A549 treated with CpdA at 1 μM for 4 hours (cell line): ENCODE data around the gene KRTAP6-2. TPM values are rescaled to one million over a fixed set of nuclear protein-coding genes. Genes with fewer than 3 reads are reported as not detected.

ENCODE experiments used
- total RNA-seq: library from RNA; stranded (reverse); fragments of 200-300 nt; extraction: Qiagen RNA extraction; gene quantifications from 5 replicates; pipeline ENCODE4 v1.2.3, GENCODE V29; 2022; ENCODE audit warnings: low read depth

The KRTAP6-2 gene, protein sequence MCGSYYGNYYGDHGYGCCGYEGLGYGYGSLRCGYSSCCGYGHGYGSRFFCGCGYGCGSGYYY
- total RNA-seq, result not detected in 5 replicates

DNA sequence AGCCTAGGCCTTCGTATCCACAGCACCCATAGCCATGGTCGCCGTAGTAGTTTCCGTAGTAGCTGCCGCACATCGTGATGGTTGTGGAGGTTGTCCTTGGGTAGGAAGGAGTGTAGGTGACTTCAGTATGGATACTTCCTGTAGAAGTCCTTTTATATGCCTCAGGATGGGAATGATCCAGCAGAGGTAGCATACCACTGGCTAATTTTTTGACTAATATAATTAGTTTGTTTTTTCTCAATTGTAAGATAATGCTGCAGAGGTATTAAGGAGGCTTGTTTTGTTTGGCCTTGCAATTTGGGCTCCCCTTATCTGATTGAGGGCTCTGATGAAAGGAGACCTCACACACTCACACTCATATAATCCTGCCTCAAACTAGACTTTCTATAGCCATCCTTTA is at the start of gene KRTAP6-2:
Gene KRTAP6-2, minus strand, starts transcription at position 101 of the 400 bp plus-strand sequence. Its CDS starts 28 bp downstream, at position 73.

DNA sequence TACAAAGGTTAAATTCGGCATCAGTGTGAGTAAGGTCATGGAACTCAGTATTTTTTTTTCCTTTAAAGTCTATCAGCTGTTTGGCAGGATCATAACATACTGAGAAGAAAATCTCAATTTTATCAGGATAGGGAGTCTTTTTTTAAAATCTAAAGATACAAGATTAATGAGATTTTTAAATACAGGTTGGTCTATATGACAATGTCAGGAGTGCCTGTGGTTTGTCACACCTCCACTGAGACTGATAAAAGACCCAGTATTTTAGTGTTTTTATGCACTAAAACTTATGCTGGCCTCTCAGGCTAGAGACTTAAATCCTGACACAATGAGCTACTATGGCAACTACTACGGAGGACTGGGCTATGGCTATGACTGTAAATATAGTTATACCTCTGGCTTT is 43.9 kb upstream of the KRTAP6-2 start, which contains the start of gene KRTAP20-3:
Gene KRTAP20-3, plus strand, starts transcription at position 301 of the 400 bp plus-strand sequence.

DNA sequence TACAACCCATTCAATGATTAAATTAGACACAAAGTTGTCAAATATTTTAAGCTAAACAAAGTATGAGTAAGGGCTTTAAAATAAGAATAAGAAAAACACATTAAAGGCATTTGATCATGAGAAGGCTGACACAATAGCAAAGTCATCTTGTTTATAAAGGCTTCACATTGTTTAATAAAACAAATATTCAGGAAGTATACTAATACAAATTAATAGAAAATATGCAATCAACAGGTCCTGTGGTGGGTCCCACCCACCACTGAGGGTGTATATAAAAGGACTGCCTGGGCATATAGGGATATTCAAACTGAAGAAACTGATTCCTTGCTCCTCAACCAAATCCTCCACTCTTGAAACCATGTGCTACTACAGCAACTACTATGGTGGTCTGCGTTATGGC is 36.2 kb upstream of the KRTAP6-2 start, which contains the start of gene KRTAP20-2:
Gene KRTAP20-2, plus strand, starts transcription at position 301 of the 400 bp plus-strand sequence. Its CDS starts 58 bp downstream, at position 359.

DNA sequence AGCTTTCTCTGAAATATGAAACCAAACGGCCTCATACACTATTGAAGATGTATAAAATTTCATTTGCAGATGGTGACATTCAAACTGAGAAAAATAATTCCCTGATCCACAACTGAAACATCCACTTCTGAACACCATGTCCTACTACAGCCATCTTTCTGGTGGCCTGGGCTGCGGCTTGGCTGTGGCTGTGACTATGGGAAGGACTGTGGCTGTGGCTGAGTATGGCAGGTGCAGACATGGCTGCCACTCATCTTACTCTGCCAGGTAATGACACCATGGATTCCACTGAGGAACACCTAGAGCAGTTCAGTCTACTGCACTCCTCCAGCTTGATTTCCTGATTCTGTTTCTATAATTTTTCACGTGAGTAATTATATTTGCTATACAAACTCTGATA is 21.8 kb upstream of the KRTAP6-2 start, which contains the start of gene KRTAP20-4:
Gene KRTAP20-4, plus strand, starts transcription at position 106 of the 400 bp plus-strand sequence.

DNA sequence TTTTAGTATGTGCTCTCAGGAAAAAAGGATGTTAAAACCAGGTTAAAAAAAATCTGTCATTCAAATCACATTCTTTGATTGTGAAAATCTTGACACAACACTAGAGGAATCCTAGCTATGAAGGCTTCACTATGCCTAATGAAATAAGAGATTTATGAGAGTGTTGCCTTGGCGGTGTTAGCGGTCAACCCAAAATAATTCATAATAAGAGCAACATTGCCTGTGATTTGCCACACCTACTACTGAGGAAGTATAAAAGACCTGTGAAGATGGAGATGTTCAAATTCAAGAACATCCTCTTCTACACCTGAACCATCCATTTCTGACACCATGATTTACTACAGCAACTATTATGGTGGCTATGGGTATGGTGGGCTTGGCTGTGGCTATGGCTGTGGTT is 17.4 kb upstream of the KRTAP6-2 start, which contains the start of gene KRTAP20-1:
Gene KRTAP20-1, plus strand, starts transcription at position 301 of the 400 bp plus-strand sequence. Its CDS starts 30 bp downstream, at position 331.

DNA sequence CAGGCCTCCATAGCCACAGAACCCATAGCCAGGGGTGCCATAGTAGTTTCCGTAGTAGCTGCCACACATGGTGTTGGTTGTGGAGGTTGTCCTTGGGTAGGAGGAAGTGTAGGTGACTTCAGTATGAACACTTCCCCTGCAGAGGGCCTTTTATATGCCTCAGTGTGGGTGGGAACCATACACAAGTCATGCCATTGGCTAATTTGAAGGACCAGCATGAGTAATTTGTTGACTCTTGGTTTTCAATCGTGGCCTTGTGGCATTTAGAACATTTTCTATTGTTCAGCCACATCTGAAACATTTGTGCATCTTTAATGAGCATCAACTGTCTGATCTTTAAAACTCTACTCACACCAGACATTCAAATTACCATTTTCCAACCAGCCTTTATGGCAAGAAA is 15.1 kb upstream of the KRTAP6-2 start, which contains the start of gene KRTAP6-1:
Gene KRTAP6-1, minus strand, starts transcription at position 95 of the 400 bp plus-strand sequence. Its CDS starts 26 bp downstream, at position 69.

DNA sequence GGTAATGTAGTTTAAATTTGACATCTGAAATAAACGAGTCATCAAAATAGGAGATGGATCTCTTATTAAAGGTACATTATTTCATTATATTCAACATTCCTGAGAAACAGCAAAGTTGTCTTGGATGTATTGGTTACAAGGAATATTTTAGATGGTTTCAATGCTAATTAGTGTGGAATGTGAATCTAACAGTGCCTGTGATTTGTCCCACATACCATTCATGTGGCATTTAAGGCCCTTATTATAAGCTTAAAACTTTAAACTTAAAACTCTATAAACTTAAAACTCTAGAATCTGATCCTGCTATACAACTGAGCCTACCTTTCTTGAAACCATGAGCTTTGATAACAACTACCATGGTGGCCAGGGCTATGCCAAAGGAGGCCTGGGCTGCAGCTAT is 2.1 kb upstream of the KRTAP6-2 start, which contains the start of gene KRTAP22-1:
Gene KRTAP22-1, plus strand, starts transcription at position 301 of the 400 bp plus-strand sequence.

DNA sequence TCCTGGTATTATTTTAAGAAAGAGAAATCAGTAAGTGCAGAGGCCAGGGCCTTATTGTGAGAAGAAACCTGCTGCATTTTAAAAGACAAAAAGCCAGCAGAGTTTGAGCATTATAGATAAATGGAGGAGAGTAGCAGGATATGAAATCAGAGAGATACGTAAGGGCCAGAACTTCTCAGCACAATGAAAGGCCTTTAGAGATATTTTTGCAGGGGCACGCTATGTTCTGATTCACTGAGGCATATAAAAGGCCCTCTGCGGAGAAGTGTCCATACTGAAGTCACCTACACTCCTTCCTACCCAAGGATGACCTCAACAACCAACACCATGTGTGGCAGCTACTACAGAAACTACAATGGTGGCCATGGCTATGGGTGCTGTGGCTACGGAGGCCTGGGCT is 6.6 kb downstream of the KRTAP6-2 start, which contains the start of gene KRTAP6-3:
Gene KRTAP6-3, plus strand, starts transcription at position 301 of the 400 bp plus-strand sequence. Its CDS starts 6 bp downstream, at position 307.

DNA sequence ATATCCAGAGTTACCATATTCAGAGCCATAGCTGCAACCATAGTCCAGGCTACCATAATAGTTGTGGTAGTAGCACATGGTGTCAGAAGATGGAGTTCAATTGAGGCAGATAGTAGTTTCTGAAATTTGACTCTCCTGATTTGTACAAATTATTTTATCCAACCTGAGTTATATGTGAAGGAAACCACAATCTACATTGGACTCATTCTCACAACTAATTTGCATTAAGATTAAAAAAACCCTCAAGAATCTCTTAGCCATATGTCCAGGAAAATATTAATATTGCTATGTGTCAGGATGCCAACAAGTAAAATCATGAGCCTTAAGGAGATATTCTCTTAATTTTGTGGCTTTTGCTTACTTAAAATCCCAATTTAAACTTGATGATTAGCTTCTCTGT is 8.4 kb downstream of the KRTAP6-2 start, which contains the start of gene KRTAP22-2:
Gene KRTAP22-2, minus strand, starts transcription at position 101 of the 400 bp plus-strand sequence.

DNA sequence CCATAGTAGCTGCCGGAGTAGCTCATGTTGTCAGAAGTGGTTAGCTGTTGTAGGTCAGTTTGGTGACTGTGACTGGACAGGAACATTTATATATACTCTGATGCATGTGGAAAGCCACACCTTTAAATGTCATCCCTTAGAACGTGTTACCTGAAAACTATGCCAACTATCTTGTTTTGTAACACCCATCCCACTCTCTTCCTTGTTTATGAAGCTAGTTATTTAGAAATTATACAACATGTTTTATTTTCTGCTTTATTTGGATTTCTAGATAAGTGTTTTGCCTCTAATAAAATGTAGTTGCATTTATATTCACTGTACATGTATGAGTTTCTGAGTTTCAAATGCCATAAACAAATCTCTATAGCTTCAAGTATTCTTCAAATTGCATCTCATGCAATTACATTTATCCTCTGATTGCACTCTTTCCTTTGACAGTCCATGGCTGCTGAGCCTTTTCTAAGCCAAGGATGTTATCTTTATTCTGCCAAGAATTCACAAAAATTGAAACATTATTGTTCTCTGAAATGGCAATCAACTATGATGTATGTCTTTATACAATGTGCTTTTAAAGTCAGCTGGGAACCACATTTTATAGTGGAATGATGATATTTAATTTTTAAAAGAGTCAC is 37.3 kb downstream of the KRTAP6-2 start, which contains the start of gene KRTAP19-7:
Gene KRTAP19-7, minus strand, starts transcription at position 51 of the 632 bp plus-strand sequence. Its CDS starts 25 bp downstream, at position 26.

Other genes with a start within 250 kb of the KRTAP6-2 start
- gene KRTAP13-2, start 226.6 kb downstream of the KRTAP6-2 start, total RNA-seq, result not detected in 5 replicates
- not detected in 5 replicates for gene KRTAP13-1, start 202.9 kb downstream of the KRTAP6-2 start, total RNA-seq
- gene KRTAP13-3, start 173.0 kb downstream of the KRTAP6-2 start, total RNA-seq, result not detected in 5 replicates
- not detected in 5 replicates for gene KRTAP13-4, start 168.7 kb downstream of the KRTAP6-2 start, total RNA-seq
- not detected in 5 replicates for gene KRTAP15-1, start 158.6 kb downstream of the KRTAP6-2 start, total RNA-seq
- gene KRTAP19-1, start 118.5 kb downstream of the KRTAP6-2 start, total RNA-seq, result not detected in 5 replicates
- gene KRTAP19-2, start 111.5 kb downstream of the KRTAP6-2 start, total RNA-seq, result not detected in 5 replicates
- not detected in 5 replicates for gene KRTAP19-3, start 106.9 kb downstream of the KRTAP6-2 start, total RNA-seq
- gene KRTAP19-4, start 101.7 kb downstream of the KRTAP6-2 start, total RNA-seq, result not detected in 5 replicates
- not detected in 5 replicates for gene KRTAP19-5, start 96.8 kb downstream of the KRTAP6-2 start, total RNA-seq
- gene KRTAP19-6, start 57.0 kb downstream of the KRTAP6-2 start, total RNA-seq, result not detected in 5 replicates
- not detected in 5 replicates for gene KRTAP19-7, start 37.6 kb downstream of the KRTAP6-2 start, total RNA-seq
- gene KRTAP22-2, start 8.5 kb downstream of the KRTAP6-2 start, total RNA-seq, result not detected in 5 replicates
- not detected in 5 replicates for gene KRTAP6-3, start 6.5 kb downstream of the KRTAP6-2 start, total RNA-seq
- not detected in 5 replicates for gene KRTAP22-1, start 2.2 kb upstream of the KRTAP6-2 start, total RNA-seq
- not detected in 5 replicates for gene KRTAP6-1, start 15.0 kb upstream of the KRTAP6-2 start, total RNA-seq
- not detected in 5 replicates for gene KRTAP20-1, start 17.5 kb upstream of the KRTAP6-2 start, total RNA-seq
- not detected in 5 replicates for gene KRTAP20-4, start 21.7 kb upstream of the KRTAP6-2 start, total RNA-seq
- gene KRTAP20-2, start 36.3 kb upstream of the KRTAP6-2 start, total RNA-seq, result not detected in 5 replicates
- not detected in 5 replicates for gene KRTAP20-3, start 44.0 kb upstream of the KRTAP6-2 start, total RNA-seq
- not detected in 5 replicates for gene KRTAP21-3, start 119.9 kb upstream of the KRTAP6-2 start, total RNA-seq
- gene KRTAP21-2, start 148.4 kb upstream of the KRTAP6-2 start, total RNA-seq, result not detected in 5 replicates
- not detected in 5 replicates for gene KRTAP21-1, start 156.5 kb upstream of the KRTAP6-2 start, total RNA-seq
- gene KRTAP8-1, start 214.4 kb upstream of the KRTAP6-2 start, total RNA-seq, result not detected in 5 replicates
- gene KRTAP7-1, start 230.9 kb upstream of the KRTAP6-2 start, total RNA-seq, result not detected in 5 replicates